ENCODE results near the gene ARL4D.

- TF ChIP-seq CTCF (IDR thresholded peaks at IDR 0.05) = no peak
- no peak for TF ChIP-seq POLR2A (IDR thresholded peaks at IDR 0.05)
Observed at GRCh38 chr17:43402078-43402477, 3.3 kb downstream of the ARL4D start.
